GM10266 (cell line): ENCODE results near the gene SH3GL3.

ENCODE experiments used
- DNase-seq: peaks from one replicate; pipeline ENCODE4 v3.0.0; 2012; ENCODE audit errors: extremely low spot score
- TF ChIP-seq, protein P1 (sequence below): IDR thresholded peaks from 2 replicates; pipeline ENCODE4 v1.5.1; 2012; ENCODE audit warnings: mild to moderate bottlenecking, low read depth; ENCODE audit not compliant: control insufficient read depth, insufficient read depth; ENCODE audit errors: missing control alignments

SH3GL3 gene

DNA sequence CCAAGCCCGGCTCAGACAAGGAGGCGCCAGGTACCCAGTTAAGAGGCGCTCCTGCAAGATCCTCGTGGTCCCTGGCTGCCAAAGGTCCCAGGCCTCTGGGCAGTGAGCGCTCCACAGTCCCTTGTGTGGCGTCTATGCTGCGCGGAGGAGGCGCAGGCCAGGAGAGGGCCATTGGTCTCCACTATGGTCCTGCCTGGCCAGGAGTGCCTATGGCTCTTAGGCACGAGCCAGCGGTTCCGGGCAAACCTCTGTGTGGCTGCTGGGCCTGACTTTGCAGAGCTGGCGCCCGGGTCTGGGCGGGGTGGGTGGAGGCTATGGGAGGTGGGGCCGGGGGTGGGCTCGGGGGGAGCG lies 206.1 kb downstream of the SH3GL3 start:
- TF ChIP-seq, protein P1, sequence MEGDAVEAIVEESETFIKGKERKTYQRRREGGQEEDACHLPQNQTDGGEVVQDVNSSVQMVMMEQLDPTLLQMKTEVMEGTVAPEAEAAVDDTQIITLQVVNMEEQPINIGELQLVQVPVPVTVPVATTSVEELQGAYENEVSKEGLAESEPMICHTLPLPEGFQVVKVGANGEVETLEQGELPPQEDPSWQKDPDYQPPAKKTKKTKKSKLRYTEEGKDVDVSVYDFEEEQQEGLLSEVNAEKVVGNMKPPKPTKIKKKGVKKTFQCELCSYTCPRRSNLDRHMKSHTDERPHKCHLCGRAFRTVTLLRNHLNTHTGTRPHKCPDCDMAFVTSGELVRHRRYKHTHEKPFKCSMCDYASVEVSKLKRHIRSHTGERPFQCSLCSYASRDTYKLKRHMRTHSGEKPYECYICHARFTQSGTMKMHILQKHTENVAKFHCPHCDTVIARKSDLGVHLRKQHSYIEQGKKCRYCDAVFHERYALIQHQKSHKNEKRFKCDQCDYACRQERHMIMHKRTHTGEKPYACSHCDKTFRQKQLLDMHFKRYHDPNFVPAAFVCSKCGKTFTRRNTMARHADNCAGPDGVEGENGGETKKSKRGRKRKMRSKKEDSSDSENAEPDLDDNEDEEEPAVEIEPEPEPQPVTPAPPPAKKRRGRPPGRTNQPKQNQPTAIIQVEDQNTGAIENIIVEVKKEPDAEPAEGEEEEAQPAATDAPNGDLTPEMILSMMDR: no peak
- DNase-seq: no peak

DNA sequence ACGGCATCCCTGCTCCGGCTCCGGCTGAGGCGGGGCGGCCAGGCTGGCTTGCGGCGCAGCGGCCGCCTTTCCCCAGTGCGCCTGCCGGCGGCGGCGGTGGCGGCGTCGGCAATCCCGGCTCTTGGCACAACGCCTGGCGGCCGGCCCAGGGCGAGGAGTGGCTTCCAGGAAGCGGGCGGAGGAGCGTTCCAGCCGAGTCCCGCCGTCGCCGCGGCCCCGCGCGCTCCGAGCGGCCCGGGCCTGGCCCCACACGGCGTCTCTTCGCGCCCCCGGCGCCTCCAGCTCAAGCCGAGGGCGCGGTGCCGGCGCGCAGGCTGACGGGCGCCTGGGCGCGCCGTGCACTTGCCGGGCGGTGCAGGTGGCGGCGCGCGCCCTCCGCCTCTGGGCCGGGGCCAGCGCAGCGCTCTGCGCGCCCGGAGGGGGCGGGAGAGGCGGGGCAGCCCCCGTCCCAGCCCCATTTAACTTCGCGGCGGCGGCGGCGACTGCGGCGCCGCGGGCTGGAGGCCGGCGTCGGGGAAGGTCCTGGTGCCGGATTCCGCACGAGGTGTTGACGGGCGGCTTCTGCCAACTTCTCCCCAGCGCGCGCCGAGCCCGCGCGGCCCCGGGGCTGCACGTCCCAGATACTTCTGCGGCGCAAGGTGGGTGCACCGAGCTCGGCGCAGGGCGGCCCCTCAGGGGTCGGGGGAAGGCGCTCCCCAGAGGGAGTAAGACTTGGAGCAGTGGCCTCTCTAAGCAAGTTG lies 206.7 kb downstream of the SH3GL3 start, which contains the start of gene ADAMTSL3:
Gene ADAMTSL3 (plus strand): TSS at position 485 of the 740 bp plus-strand sequence. CDS start 1,639 bp downstream, outside the sequence.
- no peak for DNase-seq
- TF ChIP-seq, protein P1: no peak

DNA sequence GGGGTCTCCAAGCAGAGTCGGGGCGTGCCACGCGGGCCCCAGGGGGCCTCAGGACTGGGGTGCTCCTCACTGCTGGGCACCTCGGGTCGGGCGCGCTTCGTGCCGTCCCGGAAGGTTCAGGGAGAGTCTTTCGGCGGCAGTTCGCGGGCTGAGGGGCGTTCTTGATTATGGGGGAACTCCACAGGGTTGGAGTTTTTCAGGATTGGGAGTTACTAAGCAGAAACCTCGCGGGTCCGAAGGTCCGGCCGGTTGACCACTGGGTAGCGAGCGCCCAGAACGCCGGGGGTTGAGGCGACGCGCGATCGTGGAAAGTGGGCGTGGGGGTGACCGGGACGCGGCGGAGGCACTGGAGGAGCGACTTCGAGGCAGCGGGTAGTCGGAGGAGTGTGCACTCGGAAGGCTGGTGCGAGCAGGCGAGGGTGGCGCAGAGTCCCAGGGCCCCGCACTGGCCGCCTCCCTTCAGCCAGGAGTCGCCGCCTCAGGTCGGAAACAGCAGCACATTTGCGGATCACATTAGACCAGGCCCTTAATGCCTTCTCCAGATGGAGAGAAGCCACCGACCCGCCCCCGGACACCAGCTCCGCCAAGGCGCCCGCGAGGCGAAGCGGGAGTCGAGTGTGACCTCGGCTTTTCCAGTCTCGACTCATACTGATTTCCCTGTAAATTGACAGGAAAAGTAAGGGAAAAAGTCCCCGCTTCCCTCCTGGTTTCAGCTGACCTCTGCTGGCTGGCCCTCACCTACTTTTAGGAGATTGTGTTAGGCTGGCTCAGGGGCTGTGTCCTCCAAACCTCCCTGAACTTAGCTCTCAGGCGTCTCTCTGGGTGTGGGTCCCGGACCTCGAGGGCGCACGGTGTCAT lies 207.5 kb downstream of the SH3GL3 start:
- no peak for DNase-seq
- TF ChIP-seq, protein P1: no peak

DNA sequence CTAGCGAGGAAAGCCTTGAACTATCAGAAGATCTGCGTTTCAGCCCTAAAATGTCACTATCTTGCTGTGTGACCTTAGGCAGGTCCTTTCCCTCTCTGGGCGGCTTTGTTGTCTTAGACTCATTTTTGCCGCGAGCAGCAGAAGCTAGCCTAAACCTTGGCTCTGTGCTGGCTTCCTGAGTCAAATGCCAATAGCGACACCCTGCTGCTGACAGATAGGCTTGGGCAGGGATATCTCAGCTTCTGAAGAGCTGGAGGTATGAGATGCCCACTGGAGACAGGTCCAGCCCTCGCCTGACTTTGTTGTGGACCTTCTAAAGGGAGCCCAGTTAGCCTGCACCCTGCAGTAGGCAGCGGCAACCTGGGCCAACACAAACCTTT lies 208.1 kb downstream of the SH3GL3 start:
- TF ChIP-seq, protein P1: no peak
- no peak for DNase-seq

DNA sequence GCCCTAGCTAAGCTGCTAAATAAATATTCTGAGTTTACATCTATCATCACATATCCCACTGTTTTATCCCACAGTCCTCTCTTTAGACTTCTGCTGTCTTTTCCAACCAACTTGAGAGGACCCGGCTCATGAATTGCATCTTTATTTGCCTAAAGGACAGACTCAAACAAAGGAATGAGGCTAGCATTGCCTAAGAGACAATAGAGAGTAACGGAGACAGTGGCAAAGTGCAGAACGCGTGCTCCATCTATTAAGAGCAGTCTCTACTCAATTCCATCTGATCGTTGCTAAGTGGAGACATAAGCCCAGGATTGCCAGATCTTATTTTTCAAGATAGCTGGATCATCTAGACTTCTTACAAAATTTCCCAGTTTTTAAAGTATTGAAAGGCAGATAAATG lies 209.1 kb downstream of the SH3GL3 start:
- no peak for DNase-seq
- TF ChIP-seq, protein P1: no peak

DNA sequence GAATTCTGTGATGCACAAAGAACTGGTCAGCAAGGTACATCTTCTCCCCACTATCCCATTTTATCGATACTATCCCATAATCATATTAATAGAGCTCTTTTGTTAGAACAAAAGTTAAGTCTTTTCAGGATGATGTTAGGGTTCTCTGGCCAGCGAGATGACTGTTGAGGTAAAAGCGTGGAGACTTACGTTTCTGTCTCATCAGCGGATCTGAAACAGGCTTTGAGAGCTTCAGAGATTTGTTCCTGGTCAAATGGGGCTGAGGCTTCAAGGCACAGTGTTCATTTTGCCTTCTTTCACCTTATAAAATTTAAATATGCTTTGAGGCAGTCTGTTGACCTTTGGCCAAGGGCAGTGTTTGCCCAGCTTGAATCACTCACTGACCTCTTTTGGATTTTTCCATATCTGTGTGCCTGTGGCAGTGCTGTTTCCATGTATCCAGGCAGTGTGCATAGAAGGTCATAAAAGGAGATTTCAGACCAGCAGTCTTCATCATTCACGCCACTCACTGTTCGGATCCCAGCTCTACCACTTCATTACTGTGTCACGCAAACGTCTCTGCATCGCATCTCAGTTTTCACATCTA lies 209.9 kb downstream of the SH3GL3 start:
- TF ChIP-seq, protein P1: no peak
- DNase-seq: no peak

DNA sequence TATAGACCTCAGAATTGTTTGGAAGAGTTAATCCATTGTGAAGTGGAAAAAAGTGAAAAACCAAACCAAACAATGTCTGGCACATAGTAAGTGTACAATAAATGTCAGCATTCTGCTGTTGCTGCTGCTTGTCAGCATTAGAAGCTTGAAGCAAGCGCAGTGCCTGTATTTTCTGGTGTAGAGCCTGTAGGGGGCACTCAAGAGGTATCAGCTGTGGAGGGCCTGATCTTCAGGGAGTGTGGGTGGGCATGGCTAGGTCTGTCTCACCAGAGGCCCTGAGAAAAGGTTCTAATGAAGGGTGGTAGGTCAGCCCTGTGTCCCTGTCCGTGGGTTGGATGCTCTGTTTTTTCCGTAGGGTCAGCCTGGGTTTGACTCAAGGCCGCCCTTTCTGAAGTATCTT lies 210.4 kb downstream of the SH3GL3 start:
- TF ChIP-seq, protein P1: peak; percentile 31
- DNase-seq: no peak
